Chondrocyte (in vitro differentiated cells): ENCODE results near the gene CNOT6. TPM values are rescaled to one million over a fixed set of nuclear protein-coding genes. Genes with fewer than 3 reads are reported as not detected.

ENCODE experiments used
- DNase-seq: peaks from one replicate; pipeline ENCODE4 v3.0.0; 2021; ENCODE audit warnings: mixed read lengths, low spot score
- H3K27ac Mint-ChIP-seq: one replicate; pipeline ENCODE4 v1.8.0; 2021; ENCODE audit warnings: mild to moderate bottlenecking, moderate library complexity, mixed read lengths; ENCODE audit not compliant: unreplicated experiment
- H3K27me3 Mint-ChIP-seq: 2 replicates; pipeline ENCODE4 v1.8.0; 2021; ENCODE audit warnings: low read depth, mixed read lengths
- H3K36me3 Mint-ChIP-seq: 2 replicates; pipeline ENCODE4 v1.8.0; 2021; ENCODE audit warnings: low read depth, mixed read lengths
- H3K4me1 Mint-ChIP-seq: 2 replicates; pipeline ENCODE4 v1.8.0; 2021; ENCODE audit warnings: low read depth, mild to moderate bottlenecking, mixed read lengths
- H3K4me3 Mint-ChIP-seq: one replicate; pipeline ENCODE4 v1.8.0; 2021; ENCODE audit warnings: mild to moderate bottlenecking, moderate library complexity, mixed read lengths; ENCODE audit not compliant: unreplicated experiment
- H3K9me3 Mint-ChIP-seq: 2 replicates; pipeline ENCODE4 v1.8.0; 2021; ENCODE audit warnings: low read depth, mixed read lengths
- total RNA-seq: library from RNA; stranded (reverse); gene quantifications from 3 replicates; pipeline ENCODE4 v1.2.1, GENCODE V29; 2021
- TF ChIP-seq, protein P1 (sequence below): fragments of 200-600 bp; sonication (generic); IDR thresholded peaks from 2 replicates; pipeline ENCODE4 v1.5.0; 2021; ENCODE audit warnings: antibody characterized with exemption, mild to moderate bottlenecking, moderate library complexity

The CNOT6 gene
- total RNA-seq, 1 donor from 2014 or later = 24.7 TPM

DNA sequence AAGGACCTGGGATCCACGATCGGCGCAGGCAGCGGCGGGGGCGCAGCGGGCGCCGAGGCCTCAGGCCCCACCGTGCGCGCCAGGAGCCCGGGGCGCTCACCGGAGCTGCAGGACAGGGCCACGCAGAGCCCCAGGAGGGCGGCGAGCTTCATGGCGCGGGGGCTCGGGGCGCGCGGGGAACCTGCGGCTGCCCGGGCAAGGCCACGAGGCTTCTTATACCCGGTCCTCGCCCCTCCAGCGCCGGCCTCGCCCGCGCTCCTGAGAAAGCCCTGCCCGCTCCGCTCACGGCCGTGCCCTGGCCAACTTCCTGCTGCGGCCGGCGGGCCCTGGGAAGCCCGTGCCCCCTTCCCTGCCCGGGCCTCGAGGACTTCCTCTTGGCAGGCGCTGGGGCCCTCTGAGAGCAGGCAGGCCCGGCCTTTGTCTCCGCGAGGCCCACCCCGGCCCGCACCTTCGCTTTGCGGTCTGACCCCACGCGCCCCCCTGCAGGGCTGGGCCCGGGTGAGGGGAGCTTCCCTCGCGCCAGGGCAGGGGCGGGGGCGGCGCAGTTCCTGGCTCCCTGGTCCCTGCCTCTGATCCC is 97.2 kb downstream of the CNOT6 start, which contains the start of gene SCGB3A1:
Gene SCGB3A1, minus strand, starts transcription at position 189 of the 577 bp plus-strand sequence. Its CDS starts 37 bp downstream, at position 152.
- Mint-ChIP-seq H3K4me3 (peak within 1 kb of the TSS; percentile 53), H3K27ac (no peak within 1 kb of the TSS), H3K9me3 (no peaks in the 10 kb centered on the region), H3K36me3 (no peaks in the 10 kb centered on the region), H3K27me3 (peaks cover 10% of the 10 kb centered on the region), H3K4me1 (peaks cover 4% of the 10 kb centered on the region)
- no peak for DNase-seq
- TF ChIP-seq, protein P1, sequence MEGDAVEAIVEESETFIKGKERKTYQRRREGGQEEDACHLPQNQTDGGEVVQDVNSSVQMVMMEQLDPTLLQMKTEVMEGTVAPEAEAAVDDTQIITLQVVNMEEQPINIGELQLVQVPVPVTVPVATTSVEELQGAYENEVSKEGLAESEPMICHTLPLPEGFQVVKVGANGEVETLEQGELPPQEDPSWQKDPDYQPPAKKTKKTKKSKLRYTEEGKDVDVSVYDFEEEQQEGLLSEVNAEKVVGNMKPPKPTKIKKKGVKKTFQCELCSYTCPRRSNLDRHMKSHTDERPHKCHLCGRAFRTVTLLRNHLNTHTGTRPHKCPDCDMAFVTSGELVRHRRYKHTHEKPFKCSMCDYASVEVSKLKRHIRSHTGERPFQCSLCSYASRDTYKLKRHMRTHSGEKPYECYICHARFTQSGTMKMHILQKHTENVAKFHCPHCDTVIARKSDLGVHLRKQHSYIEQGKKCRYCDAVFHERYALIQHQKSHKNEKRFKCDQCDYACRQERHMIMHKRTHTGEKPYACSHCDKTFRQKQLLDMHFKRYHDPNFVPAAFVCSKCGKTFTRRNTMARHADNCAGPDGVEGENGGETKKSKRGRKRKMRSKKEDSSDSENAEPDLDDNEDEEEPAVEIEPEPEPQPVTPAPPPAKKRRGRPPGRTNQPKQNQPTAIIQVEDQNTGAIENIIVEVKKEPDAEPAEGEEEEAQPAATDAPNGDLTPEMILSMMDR = no peak

DNA sequence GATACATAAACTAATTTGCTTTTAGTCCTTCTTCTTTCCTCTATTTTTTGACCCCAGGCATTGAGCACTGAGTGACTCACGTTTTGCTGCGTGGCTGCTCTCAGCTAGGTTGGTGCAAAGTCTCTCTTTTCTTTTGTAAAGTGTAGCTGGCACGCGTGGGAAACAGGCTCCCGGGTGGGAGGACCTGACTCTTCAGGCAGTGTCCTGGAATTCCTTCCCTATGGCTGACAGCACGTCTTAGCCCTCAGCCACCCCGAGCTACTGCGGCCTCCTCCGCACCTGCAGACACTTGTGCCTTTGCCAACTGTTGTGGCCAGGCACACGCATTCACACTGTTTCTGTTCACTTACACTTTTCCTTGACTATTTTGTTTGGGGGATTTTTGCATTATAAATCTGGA is 98.0 kb downstream of the CNOT6 start:
- no peaks in the 10 kb centered on the region for H3K9me3 Mint-ChIP-seq
- peak overlapping the region; percentile 53 for H3K4me3 Mint-ChIP-seq
- no peaks in the 10 kb centered on the region for H3K36me3 Mint-ChIP-seq
- TF ChIP-seq, protein P1 = no peak
- no peak overlapping the region for H3K27ac Mint-ChIP-seq
- no peak for DNase-seq
- H3K27me3 Mint-ChIP-seq = peaks cover 10% of the 10 kb centered on the region
- H3K4me1 Mint-ChIP-seq = peaks cover 4% of the 10 kb centered on the region

DNA sequence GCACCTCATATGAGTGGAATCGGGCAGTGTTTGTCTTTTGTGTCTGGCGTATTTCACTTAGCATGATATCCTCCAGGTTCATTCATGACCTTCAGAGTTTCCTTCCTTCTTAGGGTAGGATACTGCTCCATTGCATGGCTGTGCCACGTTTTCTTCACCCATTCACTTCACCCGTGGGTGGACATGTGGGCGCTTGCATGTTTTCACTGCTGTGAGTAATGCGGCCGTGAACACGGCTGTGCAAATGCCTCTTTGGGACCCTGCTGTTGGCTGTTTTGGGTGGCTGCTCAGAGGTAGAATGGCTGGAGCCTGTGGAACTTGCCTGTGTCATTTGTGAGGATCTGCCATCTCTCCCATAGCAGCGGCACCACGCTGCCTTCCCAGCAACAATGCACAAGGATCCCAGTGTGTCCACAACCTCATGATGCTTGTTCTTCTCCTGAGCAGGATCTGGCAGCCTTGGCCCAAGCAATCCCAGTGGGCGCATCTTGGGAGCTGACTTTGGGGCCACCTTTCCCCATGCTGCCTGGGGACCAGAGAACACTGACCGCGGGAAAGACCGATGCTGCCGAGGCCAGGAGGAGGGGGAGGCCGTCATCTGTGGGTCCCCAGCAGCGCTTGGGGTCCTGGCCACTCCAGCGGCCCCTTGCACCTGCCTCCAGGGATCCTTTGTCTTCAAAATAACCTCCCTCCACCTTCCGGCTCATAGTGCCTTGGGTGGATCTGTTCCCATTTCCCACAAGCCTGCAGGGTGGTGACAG is 99.4 kb downstream of the CNOT6 start:
- TF ChIP-seq, protein P1 = no peak
- Mint-ChIP-seq H3K9me3 (no peaks in the 10 kb centered on the region), H3K4me3 (no peak overlapping the region), H3K4me1 (peaks cover 4% of the 10 kb centered on the region), H3K27ac (no peak overlapping the region), H3K36me3 (no peaks in the 10 kb centered on the region), H3K27me3 (peaks cover 10% of the 10 kb centered on the region)
- DNase-seq = no peak

DNA sequence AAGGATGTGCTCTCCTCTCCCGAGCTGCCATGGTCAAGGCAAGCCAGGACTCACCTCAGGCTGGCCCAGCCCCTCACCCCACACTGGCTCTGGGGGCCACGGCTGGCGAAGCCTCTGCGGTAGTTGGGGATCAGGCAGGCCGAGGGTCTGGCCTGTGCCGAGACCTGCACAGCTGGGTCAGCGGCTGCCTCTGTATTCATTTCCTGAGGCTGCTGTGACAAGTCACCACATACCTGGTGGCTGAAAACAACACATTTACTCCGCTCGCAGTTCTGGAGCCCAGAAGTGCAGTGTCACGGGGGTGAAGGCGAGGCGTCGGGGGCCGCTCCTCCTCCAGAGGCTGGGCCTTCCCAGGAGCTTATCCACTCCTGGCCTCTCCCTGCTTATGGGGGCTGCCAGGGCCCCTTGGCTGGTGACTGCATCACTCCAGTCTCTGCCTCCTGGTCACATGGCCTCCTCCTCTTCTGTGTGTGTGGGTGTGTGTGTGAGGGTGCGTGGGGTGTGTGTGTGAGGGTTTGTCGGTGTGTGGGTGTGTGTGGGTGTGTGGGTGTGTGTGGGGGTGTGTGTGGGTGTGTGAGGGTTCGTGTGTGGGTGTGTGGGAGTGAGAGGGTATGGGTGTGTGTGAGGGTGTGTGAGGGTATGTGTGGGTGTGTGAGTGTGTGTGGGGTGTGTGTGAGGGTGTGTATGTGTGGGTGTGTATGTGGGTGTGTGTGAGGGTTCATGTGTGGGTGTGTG is 100.3 kb downstream of the CNOT6 start:
- Mint-ChIP-seq H3K4me1 (peaks cover 4% of the 10 kb centered on the region), H3K27ac (no peak overlapping the region), H3K4me3 (no peak overlapping the region), H3K9me3 (no peaks in the 10 kb centered on the region), H3K36me3 (no peaks in the 10 kb centered on the region), H3K27me3 (peaks cover 8% of the 10 kb centered on the region)
- TF ChIP-seq, protein P1 = no peak
- no peak for DNase-seq

DNA sequence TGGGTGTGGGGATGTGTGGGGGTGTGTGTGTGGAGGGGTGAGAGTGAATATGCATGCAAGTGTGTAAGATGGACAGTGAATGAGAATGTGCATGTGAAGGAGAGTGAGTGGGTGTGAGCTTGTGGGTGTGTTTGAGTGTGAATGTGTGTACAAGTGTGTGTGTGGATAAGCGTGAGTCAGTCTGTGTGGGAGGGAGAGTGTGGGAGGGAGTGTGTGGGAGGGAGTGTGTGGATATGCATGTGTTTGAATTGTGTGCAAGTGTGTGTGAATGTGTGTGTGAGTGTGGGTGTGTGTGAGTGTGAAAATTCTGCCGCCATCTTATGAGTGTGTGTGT is 100.8 kb downstream of the CNOT6 start:
- peaks cover 8% of the 10 kb centered on the region for H3K27me3 Mint-ChIP-seq
- DNase-seq = no peak
- H3K36me3 Mint-ChIP-seq = no peaks in the 10 kb centered on the region
- TF ChIP-seq, protein P1 = no peak
- no peaks in the 10 kb centered on the region for H3K9me3 Mint-ChIP-seq
- peaks cover 4% of the 10 kb centered on the region for H3K4me1 Mint-ChIP-seq
- H3K27ac Mint-ChIP-seq = no peak overlapping the region
- H3K4me3 Mint-ChIP-seq = no peak overlapping the region
